Activated CD8-positive, alpha-beta memory T cell treated with anti-CD3 and anti-CD28 coated beads for 48 hours (primary cell): ENCODE measurements around the gene THBD.
"Not testable (repeated sequence)": the region's sequence is repeated elsewhere in the genome, so short reads cannot be mapped to it uniquely, and the experiment has no call there.

Experiments
- DNase-seq, 3 experiments: peaks; one replicate each; pipeline ENCODE4 v3.0.0-alpha.2; 2020; ENCODE audit warnings: low read depth in 2 of 3, low spot score in 2 of 3

The THBD gene

GRCh38 chr20:23036371-23036770, 13.1 kb downstream of the THBD start:
- no peak for DNase-seq

GRCh38 chr20:23035731-23036130, 13.7 kb downstream of the THBD start:
- no peak for DNase-seq

GRCh38 chr20:23034721-23035671, 14.5 kb downstream of the THBD start, which contains the start of gene SSTR4:
TSS of gene SSTR4 (plus strand) at chr20:23035312. CDS start at chr20:23035484, 172 bp downstream.
- DNase-seq = no peak

GRCh38 chr20:23033918-23034317, 15.6 kb downstream of the THBD start:
- no peak for DNase-seq

- DNase-seq = no peak
Observed at GRCh38 chr20:23032750-23033078, 16.8 kb downstream of the THBD start.

GRCh38 chr20:23032056-23032749, 17.3 kb downstream of the THBD start:
- no peak for DNase-seq

- DNase-seq = no peak
Observed at GRCh38 chr20:23031346-23031745, 18.1 kb downstream of the THBD start.

- DNase-seq = no peak
Observed at GRCh38 chr20:23029324-23029723, 20.1 kb downstream of the THBD start.

GRCh38 chr20:23028392-23028791, 21.1 kb downstream of the THBD start:
- no peak for DNase-seq

GRCh38 chr20:23027721-23028120, 21.8 kb downstream of the THBD start:
- DNase-seq = no peak

- not testable (repeated sequence) for DNase-seq
Observed at GRCh38 chr20:23025503-23025902, 24.0 kb downstream of the THBD start.

- DNase-seq = no peak
Observed at GRCh38 chr20:23024701-23025100, 24.8 kb downstream of the THBD start.

- DNase-seq = no peak
Observed at GRCh38 chr20:23023621-23024177, 25.8 kb downstream of the THBD start.

- no peak for DNase-seq
Observed at GRCh38 chr20:23022849-23023248, 26.6 kb downstream of the THBD start.

- no peak for DNase-seq
Observed at GRCh38 chr20:23021951-23022350, 27.5 kb downstream of the THBD start.

- DNase-seq = no peak
Observed at GRCh38 chr20:23021541-23021940, 27.9 kb downstream of the THBD start.

GRCh38 chr20:23020230-23021018, 29.0 kb downstream of the THBD start:
- no peak for DNase-seq

GRCh38 chr20:23019403-23019802, 30.1 kb downstream of the THBD start:
- DNase-seq = no peak

GRCh38 chr20:23018941-23019340, 30.5 kb downstream of the THBD start:
- DNase-seq = no peak

GRCh38 chr20:23018432-23018831, 31.0 kb downstream of the THBD start:
- DNase-seq = no peak

- DNase-seq = no peak
Observed at GRCh38 chr20:23017516-23017915, 32.0 kb downstream of the THBD start.
